NOMO-1 treated with DMSO at 0.1 percent for 48 hours (cell line): ENCODE data around the gene CCDC137.
"Not testable (repeated sequence)": the region's sequence is repeated elsewhere in the genome, so short reads cannot be mapped to it uniquely, and the experiment has no call there.

Experiments used
- DNase-seq: peaks from one replicate; lab custom pipeline; 2025; ENCODE audit not compliant: unreplicated experiment; lab: John Stamatoyannopoulos, UW

The CCDC137 gene

GRCh38 chr17:81666342-81667191, at the start of gene CCDC137, which contains the start of gene OXLD1:
TSS of gene CCDC137 (plus strand) at chr17:81666737. CDS start at chr17:81666767, 30 bp downstream.
TSS of gene OXLD1 (minus strand) at chr17:81666605. CDS start at chr17:81666577, 28 bp downstream.
- peak; percentile 94 for DNase-seq

- no peak for DNase-seq
These were observed 49.7 kb upstream of the CCDC137 start for GRCh38 chr17:81616877-81617276.

GRCh38 chr17:81618307-81618706, 48.2 kb upstream of the CCDC137 start:
- not testable (repeated sequence) for DNase-seq

GRCh38 chr17:81621494-81622130, 44.9 kb upstream of the CCDC137 start:
- DNase-seq = no peak

GRCh38 chr17:81630274-81630673, 36.3 kb upstream of the CCDC137 start:
- no peak for DNase-seq

GRCh38 chr17:81631482-81631881, 35.1 kb upstream of the CCDC137 start:
- DNase-seq = no peak

GRCh38 chr17:81635431-81635830, 31.1 kb upstream of the CCDC137 start:
- no peak for DNase-seq

GRCh38 chr17:81635973-81636504, 30.5 kb upstream of the CCDC137 start:
- DNase-seq = no peak

- DNase-seq = peak; percentile 57
These were observed 29.8 kb upstream of the CCDC137 start, which contains the start of the genes NPLOC4 and TSPAN10 for GRCh38 chr17:81636505-81637288. TSS of gene NPLOC4 (minus strand) at chr17:81637112. CDS start at chr17:81636930, 182 bp downstream. TSS of gene TSPAN10 (plus strand) at chr17:81637196. CDS start at chr17:81642413, 5,217 bp downstream.

- no peak for DNase-seq
These were observed 27.9 kb upstream of the CCDC137 start for GRCh38 chr17:81638683-81639082.

GRCh38 chr17:81640011-81640410, 26.5 kb upstream of the CCDC137 start:
- no peak for DNase-seq

- no peak for DNase-seq
These were observed 24.6 kb upstream of the CCDC137 start for GRCh38 chr17:81641825-81642489.

GRCh38 chr17:81644496-81644895, 22.0 kb upstream of the CCDC137 start:
- no peak for DNase-seq

- no peak for DNase-seq
These were observed 21.3 kb upstream of the CCDC137 start for GRCh38 chr17:81644976-81645952.

- DNase-seq = no peak
These were observed 19.5 kb upstream of the CCDC137 start for GRCh38 chr17:81646869-81647600.

- DNase-seq = no peak
These were observed 18.9 kb upstream of the CCDC137 start for GRCh38 chr17:81647640-81648012.

GRCh38 chr17:81648013-81648706, 18.4 kb upstream of the CCDC137 start:
- no peak for DNase-seq

GRCh38 chr17:81648707-81649085, 17.8 kb upstream of the CCDC137 start:
- no peak for DNase-seq
